GM19324 (cell line): Measurements from ENCODE around the gene HELQ.

ENCODE experiments used
- ATAC-seq: cut with Tn5 transposase; IDR thresholded peaks from one replicate; pipeline ENCODE4 v1.9.1; 2021; ENCODE audit warnings: mild to moderate bottlenecking, moderate library complexity; ENCODE audit not compliant: unreplicated experiment, low FRiP score

The HELQ gene

DNA sequence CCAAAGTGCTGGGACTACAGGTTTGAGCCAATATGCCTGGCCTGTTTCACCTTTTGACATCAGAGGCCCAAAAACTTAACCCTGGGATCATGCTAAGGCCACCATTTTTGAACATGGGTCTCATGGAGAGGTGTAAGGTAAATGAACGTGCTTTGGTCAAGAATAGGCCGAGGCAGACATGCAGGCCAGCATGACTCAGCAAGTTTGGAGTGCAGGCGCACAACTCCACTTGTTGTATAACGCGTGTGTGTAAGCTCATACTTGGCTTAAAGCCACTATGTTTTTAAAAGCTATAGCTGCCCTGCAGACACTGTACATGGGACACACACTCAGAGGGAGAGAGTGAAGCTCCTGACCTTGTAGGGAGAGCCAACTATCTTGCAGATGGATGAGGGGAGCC is 77.2 kb downstream of the HELQ start:
- ATAC-seq, result no peak

DNA sequence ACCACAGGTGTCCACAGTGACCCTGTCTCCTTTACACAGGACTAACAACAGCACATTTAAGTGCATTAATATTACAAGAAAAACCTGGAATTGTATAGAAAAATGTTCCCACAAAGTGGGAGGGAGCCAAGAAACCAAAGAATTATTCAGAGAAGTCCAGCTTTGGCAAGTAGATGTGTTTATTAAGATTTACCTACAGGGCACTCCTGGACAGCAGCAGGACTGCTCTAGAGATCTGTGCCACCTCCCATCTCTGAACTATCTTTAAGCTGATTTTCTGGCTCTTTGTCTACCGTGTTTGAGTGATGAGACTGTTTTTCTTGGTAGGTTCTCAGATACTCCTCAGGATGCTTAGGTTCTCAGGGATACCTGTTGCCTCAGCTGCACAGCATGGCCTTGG is 82.7 kb downstream of the HELQ start:
- no peak for ATAC-seq

DNA sequence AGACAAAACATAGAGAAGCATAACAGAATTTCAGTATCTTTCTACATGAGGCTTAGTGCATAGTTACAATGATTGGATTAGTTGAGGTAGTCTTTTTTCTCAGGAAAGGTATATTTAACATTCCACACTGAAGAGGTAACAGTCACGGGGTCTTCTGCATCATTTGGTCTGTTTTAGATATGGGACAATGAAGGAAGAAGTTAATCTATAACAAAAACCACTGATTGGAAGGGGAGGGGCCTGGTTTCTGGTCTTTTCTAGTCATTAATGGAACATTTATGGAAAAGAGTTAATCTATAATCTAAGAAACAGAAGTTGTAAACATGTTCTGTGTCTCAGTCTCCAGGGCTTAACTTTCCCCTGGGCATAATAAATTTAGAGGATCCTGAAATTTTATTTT is 83.7 kb downstream of the HELQ start:
- no peak for ATAC-seq

DNA sequence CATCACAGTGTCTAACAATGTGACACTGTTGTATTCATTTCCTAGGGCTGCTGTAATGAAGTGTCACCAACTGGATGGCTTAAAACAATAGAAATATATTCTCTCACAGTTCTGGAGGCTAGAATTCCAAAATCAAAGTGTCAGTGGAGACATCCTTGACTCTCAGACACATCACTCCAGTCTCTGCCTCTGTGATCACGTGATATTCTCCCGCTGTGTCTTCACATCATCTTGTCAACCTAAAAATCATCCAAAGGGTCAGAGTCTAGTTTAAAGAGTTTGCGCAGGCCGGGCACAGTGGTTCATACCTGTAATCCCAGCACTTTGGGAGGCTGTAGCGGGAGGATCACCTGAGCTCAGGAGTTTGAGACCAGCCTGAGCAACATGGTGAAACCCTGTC is 84.4 kb downstream of the HELQ start:
- ATAC-seq, result no peak

DNA sequence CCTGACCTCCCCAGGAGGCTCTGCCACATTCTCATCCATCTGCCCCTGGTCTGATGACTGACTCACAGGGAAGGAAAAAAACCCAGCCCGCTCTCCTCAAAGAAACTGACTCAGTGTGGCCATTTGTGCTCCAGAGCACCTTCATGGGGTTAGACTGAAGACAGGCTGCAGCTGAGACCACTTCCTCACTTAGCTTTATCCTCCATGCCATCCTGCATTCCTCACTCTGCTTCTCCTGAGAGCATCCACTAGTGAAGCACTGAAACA is 85.0 kb downstream of the HELQ start:
- ATAC-seq, result no peak

DNA sequence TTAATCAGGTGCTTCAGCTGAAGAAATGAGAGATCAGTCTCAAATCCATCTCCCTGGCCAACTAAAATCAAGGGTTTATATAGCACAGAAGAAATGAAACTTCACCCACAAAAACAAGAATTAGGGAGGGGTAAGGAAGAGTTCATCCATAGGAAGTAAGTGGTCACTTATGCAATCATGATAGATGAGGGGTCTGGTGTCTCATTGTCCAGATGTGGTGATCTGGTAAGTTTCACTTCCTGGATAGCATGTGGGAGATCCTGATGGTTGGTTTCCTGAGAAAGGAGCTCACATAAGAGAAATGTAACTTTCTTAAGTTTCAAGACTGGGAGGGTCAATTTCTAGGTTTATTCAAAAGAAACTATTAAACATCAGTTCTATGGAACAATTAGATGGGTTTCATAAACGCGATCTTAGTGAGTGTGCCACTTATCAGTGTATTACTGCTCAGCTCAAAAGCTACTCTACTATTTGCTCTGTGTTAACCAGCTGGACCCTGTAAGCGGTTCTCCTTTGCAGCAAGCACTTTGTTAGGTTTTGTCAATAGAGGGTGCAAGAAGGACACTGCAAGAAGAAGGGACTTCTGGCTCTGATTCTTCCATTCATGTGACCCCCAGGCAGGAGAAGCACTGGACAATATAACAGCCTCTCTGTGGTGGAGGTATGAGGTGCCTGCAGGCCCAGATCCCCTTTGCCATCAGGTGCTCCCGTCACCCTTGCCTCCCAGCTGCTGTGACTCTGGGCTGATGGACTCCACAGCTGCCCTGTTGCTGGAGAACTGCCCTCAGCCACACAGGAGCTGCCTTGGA is 85.6 kb downstream of the HELQ start:
- ATAC-seq, result no peak

DNA sequence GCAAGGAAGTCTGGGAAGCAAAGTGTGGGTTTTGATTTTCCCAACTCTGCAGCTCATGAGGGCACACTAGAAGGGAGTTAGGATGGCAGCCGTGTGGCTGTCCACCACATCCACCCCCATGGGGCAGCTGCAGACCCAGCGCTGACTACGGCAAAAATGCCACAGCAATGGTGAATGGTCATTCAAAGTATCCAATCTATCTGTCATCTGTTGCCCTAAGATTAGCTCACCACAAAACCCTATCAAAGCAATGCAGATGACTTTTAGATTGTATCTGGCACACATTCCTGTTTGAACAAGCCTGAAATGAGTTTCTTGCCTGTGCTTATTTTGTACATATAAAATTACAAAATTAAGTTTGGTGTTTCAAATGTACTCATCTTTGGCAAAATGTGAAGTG is 91.3 kb downstream of the HELQ start:
- ATAC-seq, result no peak

DNA sequence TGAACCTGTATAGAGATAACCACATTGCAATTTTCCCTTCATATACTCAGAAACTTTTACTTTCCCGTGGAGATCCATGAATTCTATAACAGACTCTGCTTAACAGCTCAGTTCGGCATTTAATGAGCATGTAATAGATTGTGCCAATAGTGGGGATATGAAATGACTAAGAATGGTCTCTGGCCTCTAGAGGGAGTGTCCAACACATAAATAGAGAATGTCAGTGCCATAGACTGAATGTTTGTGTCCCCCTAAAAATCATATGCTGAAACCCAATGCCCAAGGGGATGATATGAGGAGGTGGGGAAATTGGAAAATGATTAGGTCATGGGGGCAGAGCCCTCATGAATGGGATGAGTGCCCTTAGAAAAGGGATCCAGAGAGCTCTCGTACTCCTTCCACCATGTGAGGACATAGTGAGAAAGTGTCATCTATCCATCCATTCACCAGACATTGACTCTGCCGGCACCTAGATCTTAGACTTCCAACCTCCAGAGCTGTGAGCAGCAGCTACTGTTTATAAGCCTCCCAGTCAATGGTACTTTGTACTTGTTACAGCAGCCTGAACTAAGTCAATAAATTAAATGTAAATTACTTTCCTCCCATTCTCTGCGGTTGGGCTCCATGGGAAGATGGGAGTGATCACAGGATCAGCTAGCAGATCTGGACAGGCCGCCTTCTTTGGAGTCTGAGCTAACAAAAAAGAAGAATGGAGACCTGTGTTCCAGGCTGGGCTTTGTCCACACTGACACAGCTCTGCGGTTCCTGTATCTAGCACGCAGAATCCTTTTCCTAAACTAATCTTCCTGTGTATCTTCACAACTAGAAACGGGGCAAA is 92.9 kb downstream of the HELQ start:
- ATAC-seq, result no peak

DNA sequence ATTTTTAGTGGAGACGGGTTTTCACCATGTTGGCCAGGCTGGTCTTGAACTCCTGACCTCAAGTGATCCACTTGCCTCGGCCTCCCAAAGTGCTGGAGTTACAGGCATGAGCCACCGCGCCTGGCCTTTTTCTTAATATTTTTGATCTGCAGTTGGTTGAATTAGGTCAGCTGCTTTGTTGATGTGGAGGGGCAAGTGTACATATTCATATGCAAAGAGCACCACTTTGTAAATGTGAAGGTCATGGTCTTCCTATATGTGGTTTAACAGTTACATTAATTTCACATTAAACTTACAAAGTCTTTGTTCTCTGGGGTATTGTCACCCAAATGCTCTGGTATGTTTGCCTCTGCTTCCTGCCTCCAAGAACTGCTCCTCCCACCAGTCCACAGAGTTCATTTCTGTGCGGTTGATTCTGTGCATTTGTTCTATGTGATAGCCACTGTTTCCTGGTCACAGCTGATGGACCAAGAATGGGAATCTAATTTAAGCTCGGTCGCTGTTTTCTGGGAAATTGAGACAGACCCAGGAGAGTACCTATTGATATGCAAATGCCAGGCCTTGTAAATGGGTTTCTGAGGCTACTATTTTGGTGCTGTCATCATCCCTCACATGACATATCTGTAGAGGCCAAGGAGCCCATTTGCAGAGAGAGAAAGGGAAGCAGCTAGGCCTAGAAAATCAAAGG is 94.1 kb downstream of the HELQ start:
- no peak for ATAC-seq

DNA sequence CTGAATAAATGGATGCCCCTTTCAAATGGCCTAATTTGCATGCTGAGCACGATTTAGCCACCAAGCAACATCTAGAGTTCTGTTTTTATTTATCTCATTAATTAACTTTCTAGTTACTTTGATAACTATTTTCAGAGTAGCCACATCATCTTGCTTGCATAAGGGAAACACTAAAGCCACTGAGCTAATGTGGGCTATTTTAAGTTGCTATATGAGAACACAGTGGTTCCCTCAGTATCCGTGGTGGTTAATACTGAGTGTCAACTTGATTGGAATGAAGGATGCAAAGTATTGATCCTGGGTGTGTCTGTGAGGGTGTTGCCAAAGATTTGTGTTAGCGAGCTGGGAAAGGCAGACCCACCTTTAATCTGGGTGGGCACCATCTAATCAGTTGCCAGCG is 95.6 kb downstream of the HELQ start:
- ATAC-seq, result no peak

DNA sequence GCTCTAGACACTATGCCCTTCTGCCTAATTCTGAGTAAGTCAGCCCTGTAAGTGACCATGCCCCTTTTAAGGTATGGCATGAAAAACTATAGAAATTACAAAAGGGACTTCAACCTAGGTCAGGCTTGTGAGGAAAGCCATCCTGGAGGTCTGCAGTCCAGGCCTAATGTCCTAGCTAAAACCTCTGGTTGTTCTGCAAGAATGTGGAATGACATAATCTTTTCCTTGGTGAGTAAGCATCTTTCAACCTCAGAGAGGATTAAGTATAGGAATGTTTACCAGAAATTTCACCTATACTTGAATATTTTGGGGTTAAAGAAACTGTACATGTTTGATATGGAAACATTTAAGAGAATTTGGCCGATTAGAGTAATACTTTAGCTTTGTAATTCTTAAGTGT is 97.2 kb downstream of the HELQ start:
- ATAC-seq, result no peak
